NB4 (cell line): ENCODE measurements around the gene RAB40C.

Experiments
- CTCF ChIP-seq: IDR thresholded peaks from one replicate; pipeline ENCODE4 v1.5.1; 2012; ENCODE audit warnings: low read depth, low read length
- MYC ChIP-seq: IDR thresholded peaks from 2 replicates; pipeline ENCODE4 v1.6.1; 2011; ENCODE audit warnings: low read depth, low read length
- POLR2A ChIP-seq: IDR thresholded peaks from 2 replicates; pipeline ENCODE4 v1.6.1; 2011; ENCODE audit warnings: mild to moderate bottlenecking; ENCODE audit not compliant: insufficient read length; ENCODE audit errors: extremely low read depth

- TF ChIP-seq CTCF, result no peak
- TF ChIP-seq POLR2A, result no peak
- no peak for TF ChIP-seq MYC
Observed at GRCh38 chr16:658679-659571, 69.1 kb downstream of the RAB40C start.
